Activated CD8-positive, alpha-beta memory T cell treated with anti-CD3 and anti-CD28 coated beads for 24 hours (primary cell): ENCODE data around the gene ADCY1.

Experiments used
- DNase-seq: peaks from one replicate; pipeline ENCODE4 v3.0.0-alpha.2; 2020

ADCY1 gene

DNA sequence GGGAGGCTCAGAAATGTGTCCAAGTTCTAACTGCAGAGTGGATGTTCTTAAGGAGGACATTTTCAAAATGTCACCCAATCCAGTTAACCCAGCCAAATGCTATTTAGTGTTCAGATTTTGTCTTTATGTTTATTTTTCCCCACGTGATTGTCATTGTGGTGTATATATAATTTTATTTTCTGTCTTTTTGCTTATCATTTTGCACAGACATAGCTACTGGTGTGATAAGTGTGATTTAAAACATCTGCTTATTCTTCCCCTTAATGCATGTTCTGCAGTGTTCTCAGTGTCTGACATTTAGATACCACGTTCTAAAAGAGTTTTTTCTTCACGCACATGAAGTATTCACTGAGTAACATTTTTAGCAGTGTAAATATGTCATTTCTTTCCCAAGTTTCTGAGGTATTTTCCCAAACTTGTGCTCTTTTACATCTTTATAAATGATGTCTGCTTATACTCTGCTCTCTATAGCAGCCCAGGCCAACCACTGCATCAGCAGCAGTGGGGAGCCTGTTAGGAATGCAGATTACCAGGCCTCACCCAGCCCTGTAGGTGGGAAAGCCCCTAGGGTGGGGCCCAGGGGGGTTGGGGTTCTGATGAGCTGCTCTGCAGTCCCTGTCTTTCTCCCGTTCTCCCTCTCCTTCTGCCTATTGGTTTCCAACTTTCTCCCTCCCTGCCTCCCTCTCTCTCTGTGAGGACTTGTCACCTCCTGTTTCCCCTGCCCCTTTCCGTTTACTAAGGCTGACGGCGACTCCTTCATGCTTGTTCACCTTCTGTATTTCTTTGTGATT, 20.8 kb downstream of the ADCY1 start:
- peak; percentile 4 for DNase-seq

GRCh38 chr7:45595809-45596664, 21.9 kb downstream of the ADCY1 start:
- peak; percentile 28 for DNase-seq

GRCh38 chr7:45596665-45597095, 22.5 kb downstream of the ADCY1 start:
- DNase-seq, result peak; percentile 35

DNA sequence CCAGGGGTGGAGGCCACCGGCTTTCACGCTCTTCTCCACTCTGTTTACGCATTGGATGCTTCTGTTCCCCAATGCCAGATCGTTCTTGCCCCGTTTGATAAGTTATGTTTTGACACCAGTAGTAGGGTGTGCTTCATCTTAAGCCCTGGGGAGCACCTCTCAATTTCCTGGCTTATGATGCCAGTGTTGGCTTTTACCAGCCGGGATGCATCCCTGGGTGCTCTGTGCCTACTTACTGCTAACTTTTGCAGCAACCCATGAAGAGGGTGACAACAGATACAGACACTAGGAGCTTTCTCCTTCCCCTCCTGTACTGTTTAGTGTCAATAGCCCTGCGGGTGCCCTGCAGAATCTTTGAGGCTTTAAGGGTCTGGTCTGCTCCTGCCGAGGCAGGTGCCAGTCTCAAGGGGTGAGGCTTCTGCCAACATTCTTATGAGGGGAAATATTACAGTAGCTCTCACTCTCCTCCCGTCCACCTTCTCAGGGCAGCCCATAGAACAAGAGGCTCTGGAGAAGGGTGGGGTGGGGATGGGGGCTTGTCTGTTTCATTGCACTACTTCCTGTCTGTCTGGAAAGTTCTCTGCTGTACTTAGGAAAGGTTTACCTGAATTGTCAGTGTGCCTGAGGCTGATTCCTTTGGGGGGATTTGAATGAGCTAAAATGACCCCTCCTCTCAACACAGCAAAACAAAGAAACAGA, 23.3 kb downstream of the ADCY1 start:
- DNase-seq, result no peak

GRCh38 chr7:45598886-45599520, 24.8 kb downstream of the ADCY1 start:
- peak; percentile 30 for DNase-seq

- DNase-seq, result peak; percentile 26
Measured at GRCh38 chr7:45599851-45600706, 25.9 kb downstream of the ADCY1 start.

GRCh38 chr7:45601094-45601493, 26.9 kb downstream of the ADCY1 start:
- peak; percentile 37 for DNase-seq

- no peak for DNase-seq
Measured at GRCh38 chr7:45601816-45602540, 27.8 kb downstream of the ADCY1 start.

DNA sequence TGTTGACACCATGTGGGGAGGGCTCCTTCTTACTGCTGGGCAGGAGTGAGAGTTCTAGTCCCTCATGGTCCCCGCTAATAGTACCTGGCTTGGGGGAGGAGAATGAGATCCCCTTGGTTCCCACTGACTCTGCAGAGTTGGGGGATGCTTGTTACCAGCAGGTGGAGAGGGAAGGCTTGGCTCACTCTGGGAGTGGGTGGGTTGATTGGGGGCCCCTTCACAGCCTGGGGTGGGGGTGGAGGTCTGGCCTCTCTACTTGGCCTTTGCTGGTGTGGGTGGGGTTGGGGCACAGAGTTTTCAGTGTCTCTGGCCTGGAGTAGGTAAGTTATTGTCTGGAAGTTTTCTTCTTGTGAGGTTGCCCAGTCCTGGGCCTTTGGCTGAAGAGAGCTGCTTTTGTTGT, 31.9 kb downstream of the ADCY1 start:
- DNase-seq, result no peak

DNA sequence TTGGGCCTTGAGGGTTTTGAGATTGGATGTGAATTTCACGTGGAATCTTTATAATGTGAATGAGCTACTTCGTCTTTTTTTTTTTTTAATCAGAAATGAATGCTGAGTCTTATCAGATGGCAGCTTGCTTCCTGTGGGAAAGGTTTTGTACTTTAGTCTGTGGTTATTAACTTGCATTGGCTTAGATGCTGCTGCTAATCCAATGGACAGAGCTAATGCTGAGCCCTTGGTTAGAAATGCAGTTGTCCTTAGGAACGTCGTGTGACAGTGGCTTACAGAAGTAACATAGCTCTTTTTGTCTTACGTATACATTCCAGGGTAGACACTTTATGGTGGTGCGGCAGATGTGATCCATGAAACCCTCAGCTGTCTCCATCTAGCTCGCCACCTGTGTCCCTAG, 32.8 kb downstream of the ADCY1 start:
- DNase-seq, result no peak

DNA sequence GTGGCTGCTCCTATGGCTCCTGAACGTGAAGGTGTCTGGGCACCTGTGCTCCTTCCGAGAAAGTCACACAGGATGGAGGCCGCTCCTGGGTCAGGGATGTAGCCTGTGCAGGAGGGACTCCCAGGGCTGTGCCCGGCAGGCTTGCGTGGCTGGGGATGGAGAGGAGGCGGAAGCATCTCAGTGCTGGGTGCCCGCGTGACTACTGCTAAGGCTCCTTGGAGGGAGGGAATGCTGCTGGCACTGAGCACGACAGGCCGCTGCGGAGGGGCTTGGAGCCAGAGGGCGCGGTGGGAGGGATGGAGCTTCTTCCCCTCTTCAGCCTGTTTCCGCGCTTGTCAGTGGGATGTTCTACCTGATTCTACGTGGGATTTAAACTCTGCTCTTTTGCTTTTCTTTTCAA, 35.0 kb downstream of the ADCY1 start:
- peak; percentile 30 for DNase-seq

DNA sequence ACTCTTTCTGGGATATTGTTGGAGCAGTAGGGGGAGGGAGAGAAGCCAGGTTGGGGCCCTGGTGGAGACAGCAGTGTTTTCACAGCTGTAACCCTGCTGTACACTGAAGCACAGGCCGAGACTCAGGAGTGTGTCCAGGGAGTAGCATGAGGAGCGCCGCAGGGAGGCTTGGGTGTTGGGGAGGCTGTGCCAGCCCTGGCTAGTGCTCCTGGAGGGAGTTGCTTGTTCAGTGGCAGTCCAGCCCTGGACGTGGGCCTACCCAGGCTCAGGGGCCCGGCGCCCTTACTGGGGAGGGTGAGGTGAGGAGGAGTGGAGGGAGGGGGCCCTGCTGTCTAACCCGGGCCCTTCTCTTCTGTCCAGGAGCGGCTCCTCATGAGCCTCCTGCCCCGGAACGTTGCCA, 35.9 kb downstream of the ADCY1 start:
- peak; percentile 43 for DNase-seq

DNA sequence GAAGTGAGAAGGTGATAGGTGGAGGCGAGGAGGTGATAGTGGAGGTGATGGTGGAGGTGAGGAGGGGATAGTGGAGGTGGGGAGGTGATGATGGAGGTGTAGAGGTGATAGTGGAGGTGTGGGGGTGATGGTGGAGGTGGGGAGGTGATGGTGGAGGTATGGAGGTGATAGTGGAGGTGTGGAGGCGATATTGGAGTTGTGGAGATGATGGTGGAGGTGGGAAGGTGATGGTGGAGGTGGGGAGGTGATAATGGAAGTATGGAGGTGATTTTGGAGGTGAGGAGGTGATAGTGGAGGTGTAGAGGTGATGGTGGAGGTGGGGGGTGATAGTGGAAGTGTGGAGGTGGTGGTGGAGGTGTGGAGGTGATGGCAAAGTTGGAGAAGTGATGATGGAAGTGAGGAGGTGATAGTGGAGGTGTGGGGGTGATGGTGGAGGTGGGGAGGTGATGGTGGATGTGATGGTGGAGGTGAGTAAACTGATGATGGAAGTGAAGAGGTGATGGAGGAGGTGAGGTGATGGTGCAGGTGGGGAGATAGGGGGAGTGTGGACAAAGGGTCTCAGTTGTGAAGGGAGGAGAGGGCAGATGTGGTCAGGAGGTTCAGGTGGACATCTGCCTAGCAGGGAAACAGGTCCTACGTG, 36.6 kb downstream of the ADCY1 start:
- DNase-seq, result no peak

GRCh38 chr7:45617166-45617565, 43.0 kb downstream of the ADCY1 start:
- DNase-seq, result no peak

- no peak for DNase-seq
Measured at GRCh38 chr7:45622058-45622457, 47.9 kb downstream of the ADCY1 start.

- peak; percentile 35 for DNase-seq
Measured at GRCh38 chr7:45623157-45623556, 49.0 kb downstream of the ADCY1 start.

GRCh38 chr7:45623740-45624391, 49.7 kb downstream of the ADCY1 start:
- peak; percentile 17 for DNase-seq

DNA sequence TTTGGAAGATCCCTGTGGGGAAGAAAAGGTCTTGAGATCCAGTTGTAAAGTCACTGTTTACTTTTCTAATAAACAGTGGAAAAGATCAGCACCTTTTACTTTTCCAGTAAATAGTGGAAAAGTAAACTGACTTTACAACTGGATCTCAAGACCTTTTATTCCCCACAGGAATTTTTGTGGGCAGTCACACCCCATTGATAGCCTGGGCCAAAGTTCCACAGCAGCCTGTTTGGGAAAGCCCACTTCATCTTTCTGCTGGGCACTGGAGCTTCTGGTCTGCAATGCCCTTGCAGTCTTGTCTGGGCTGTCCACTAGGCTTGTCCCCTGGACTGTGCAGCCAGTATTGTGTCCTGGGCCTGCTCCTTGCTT, 50.2 kb downstream of the ADCY1 start:
- peak; percentile 33 for DNase-seq

GRCh38 chr7:45625067-45625466, 50.9 kb downstream of the ADCY1 start:
- DNase-seq, result peak; percentile 26
